GM12874 (cell line): Measurements from ENCODE around the gene MACROD2.

Source experiments
- TF ChIP-seq, protein P1 (sequence below): IDR thresholded peaks from 2 replicates; pipeline ENCODE4 v1.5.1; 2011; ENCODE audit warnings: low read depth, mild to moderate bottlenecking, control low read depth, low read length, moderate library complexity; ENCODE audit not compliant: insufficient read depth

MACROD2 gene

DNA sequence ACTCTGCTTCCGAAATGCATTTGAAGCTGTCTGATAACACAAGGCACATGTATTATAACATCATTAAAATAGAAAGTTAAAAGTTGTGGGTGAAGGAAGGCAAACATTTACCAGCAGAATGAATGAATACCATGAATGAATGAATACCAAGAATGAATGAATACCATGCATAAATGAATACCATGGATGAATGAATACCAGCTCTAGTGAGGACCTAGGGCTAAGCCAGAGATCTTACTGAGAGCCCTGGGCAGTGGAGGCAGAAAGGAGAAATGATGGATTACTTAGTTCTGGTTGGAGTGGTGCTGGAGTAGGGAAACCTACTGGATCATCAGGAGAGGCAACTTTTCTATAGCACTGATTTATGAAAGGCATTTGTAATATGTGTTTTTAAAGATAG lies 1579.9 kb downstream of the MACROD2 start:
- TF ChIP-seq, protein P1, sequence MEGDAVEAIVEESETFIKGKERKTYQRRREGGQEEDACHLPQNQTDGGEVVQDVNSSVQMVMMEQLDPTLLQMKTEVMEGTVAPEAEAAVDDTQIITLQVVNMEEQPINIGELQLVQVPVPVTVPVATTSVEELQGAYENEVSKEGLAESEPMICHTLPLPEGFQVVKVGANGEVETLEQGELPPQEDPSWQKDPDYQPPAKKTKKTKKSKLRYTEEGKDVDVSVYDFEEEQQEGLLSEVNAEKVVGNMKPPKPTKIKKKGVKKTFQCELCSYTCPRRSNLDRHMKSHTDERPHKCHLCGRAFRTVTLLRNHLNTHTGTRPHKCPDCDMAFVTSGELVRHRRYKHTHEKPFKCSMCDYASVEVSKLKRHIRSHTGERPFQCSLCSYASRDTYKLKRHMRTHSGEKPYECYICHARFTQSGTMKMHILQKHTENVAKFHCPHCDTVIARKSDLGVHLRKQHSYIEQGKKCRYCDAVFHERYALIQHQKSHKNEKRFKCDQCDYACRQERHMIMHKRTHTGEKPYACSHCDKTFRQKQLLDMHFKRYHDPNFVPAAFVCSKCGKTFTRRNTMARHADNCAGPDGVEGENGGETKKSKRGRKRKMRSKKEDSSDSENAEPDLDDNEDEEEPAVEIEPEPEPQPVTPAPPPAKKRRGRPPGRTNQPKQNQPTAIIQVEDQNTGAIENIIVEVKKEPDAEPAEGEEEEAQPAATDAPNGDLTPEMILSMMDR, result no peak

DNA sequence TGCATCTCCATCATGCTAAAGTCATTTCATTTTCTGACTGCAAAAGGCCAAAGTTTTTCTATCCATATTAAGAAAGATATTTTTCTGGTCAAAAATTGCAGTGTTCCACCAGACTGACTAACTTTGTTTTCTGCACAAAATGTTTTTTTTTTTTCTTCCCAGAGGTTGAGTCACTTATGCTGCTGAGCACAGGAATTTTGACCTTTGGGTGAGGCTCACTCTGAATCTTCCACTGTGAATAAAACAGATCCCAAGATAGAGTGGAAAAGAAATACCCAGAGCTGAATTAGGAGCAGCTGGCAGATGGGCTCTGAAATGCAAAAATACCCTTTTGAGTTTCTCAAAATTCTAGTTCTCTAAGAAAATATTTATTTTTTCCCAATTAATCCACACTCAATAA lies 1581.1 kb downstream of the MACROD2 start:
- TF ChIP-seq, protein P1, result no peak

DNA sequence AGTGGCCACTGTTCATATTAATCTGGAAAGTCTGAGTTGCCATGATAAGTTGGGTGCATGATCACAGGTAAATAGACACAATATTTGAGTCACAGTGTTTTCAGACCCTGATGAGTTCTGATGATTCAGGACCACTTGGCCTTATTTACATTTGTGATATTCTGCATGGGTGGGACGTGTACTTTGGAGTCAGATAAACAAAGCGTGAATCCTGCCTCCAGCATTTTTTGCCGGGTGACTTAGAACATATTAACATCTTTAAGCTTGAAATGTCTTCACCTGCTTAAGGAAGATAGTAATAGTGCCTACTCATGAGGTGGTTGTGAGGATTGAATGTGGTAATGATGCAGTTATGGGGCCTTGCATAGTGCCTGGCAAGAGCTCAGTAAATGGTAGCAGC lies 1582.8 kb downstream of the MACROD2 start:
- TF ChIP-seq, protein P1, result no peak

DNA sequence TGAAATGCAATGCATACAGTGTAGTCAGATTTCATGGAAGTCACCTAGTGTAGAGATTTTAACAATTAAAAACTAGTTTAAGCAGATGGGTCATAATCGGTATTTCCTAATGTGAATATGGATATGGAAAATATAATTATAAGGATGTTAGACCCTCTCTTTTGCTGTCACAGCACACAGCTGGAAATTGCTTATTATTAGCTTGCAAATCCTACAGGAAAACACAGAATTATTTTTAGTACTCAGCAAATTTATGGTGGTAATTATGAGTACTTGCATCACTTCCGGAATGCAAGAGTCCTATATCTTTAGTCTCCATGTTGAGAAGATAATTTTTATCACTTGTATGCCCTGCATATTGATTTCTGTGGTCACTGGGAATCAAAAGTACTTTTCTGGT lies 1584.4 kb downstream of the MACROD2 start:
- TF ChIP-seq, protein P1, result no peak

DNA sequence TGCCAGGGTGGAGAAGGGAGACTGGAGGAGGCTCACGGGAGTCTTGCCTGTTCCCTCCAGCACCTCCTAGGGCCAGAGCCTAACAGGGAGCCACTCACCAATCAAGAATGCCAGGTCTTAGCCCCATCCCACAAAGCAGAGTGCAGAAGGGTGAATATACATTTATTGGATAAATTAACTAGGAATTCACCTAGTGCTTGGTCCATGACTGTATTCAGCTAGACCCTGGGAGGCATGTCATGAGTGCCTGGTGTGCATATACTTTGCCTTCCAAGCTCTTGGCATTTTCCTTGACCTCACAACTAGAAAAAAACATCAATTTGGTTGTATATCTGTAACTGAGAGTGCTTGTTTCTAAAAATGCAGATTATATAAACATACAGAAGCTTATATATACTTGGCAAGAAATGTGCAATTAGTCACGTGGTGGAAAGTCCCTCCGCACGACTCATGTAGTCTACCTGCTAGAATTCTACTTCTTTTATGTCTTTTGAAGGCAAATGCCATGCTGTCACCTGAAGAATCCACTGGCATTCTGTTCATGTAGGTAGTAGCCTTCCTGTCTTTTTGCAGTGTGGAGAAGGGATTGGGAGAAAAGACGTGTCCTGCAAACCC lies 1586.9 kb downstream of the MACROD2 start:
- TF ChIP-seq, protein P1, result no peak

DNA sequence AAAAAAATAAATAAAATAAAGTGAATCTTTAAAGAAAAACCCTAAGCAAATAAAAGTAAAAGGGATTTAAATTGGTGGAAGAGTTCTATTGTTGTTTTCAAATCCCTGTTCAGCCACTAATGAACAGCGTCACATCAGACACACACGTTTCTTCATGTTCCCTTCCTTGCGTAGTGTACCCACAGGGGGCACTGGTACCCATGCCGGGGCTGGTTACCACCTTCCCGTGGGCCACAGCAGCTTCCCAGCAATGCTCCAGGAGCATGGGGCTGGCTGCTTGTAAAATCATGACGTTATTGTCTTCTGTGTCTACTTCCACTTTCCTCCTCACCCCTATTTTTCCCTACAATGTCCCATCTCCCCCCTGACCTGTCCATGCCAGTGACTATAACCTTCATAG lies 1589.2 kb downstream of the MACROD2 start:
- TF ChIP-seq, protein P1, result no peak

DNA sequence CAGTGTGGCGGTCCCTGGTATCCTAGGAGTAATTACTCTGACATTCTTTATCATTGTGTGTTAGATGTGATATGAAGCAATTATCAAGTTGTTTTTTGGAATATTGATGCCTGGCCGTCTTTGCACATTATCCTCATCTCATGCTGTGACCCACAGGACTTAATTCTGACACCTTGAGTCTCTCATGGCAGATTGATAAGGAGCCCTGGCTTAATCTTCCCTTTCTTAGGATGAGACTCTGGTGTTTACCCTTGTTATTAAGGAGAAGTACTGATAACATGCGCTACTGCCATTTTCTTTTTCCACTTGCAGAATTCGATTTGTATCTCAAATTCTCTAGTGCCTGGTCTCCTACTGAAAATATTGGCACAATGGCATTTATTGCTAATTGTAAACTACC lies 1597.8 kb downstream of the MACROD2 start:
- TF ChIP-seq, protein P1, result no peak
